HEK293 (cell line): ENCODE data around the gene MYH3.

Source experiments
- CTCF ChIA-PET: fragments of 350-600 bp; formaldehyde crosslinking; extraction: SDS; loops from one replicate; lab custom pipeline; 2021; ENCODE audit warnings: antibody characterized with exemption; lab: Yijun Ruan, JAX
- POLR2A ChIA-PET: fragments of 300-600 bp; formaldehyde crosslinking; extraction: SDS; loops from one replicate; lab custom pipeline; 2020; ENCODE audit warnings: antibody characterized with exemption, inconsistent platforms; lab: Yijun Ruan, JAX
- H3K27ac ChIP-seq: fragments of 200-500 bp; sonication (Bioruptor generic); 2 replicates; pipeline ENCODE4 v1.5.1; 2014; ENCODE audit warnings: low read depth, low read length, control low read depth, inconsistent platforms; ENCODE audit errors: extremely low read depth
- H3K36me3 ChIP-seq, 2 experiments: fragments of 200-500 bp in 1 of 2; sonication (Bioruptor generic) in 1 of 2; 1 replicate in 1 of 2; 2 replicates in 1 of 2; pipeline ENCODE4 v1.5.1; 2014 to 2017; ENCODE audit warnings: inconsistent platforms in 2 of 2, low read length in 2 of 2; ENCODE audit not compliant: control insufficient read depth in 2 of 2, insufficient read depth in 1 of 2
- H3K4me1 ChIP-seq: fragments of 200-500 bp; sonication (Bioruptor generic); 2 replicates; pipeline ENCODE4 v1.5.1; 2014; ENCODE audit warnings: mild to moderate bottlenecking, low read length, inconsistent platforms; ENCODE audit not compliant: control insufficient read depth, insufficient read depth
- H3K4me3 ChIP-seq: 2 replicates; pipeline ENCODE4 v1.5.1; 2011; ENCODE audit warnings: low read depth, mild to moderate bottlenecking, control low read depth, low read length, moderate library complexity
- H3K9me3 ChIP-seq: fragments of 200-500 bp; sonication (Bioruptor generic); 2 replicates; pipeline ENCODE4 v1.5.1; 2014; ENCODE audit warnings: low read depth, low read length, inconsistent platforms; ENCODE audit not compliant: control insufficient read depth, insufficient read depth
- BCL11B ChIP-seq: fragments of 450-650 bp; formaldehyde crosslinking; IDR thresholded peaks from 2 replicates; pipeline ENCODE4 v1.5.1; 2016; ENCODE audit warnings: low read depth, missing biosample characterization, missing genetic modification characterization
- KLF7 ChIP-seq: fragments of 450-650 bp; formaldehyde crosslinking; IDR thresholded peaks from 2 replicates; pipeline ENCODE4 v1.5.1; 2016; ENCODE audit warnings: missing biosample characterization, missing genetic modification characterization, borderline replicate concordance
- RBAK ChIP-seq: fragments of 450-650 bp; formaldehyde crosslinking; IDR thresholded peaks from 2 replicates; pipeline ENCODE4 v1.5.1; 2016; ENCODE audit warnings: missing biosample characterization, missing genetic modification characterization
- SCRT1 ChIP-seq: fragments of 450-650 bp; formaldehyde crosslinking; IDR thresholded peaks from 2 replicates; pipeline ENCODE4 v1.5.1; 2016; ENCODE audit warnings: missing biosample characterization, missing genetic modification characterization, borderline replicate concordance
- SCRT2 ChIP-seq: fragments of 450-650 bp; formaldehyde crosslinking; IDR thresholded peaks from 2 replicates; pipeline ENCODE4 v1.5.1; 2016; ENCODE audit warnings: missing biosample characterization, missing genetic modification characterization
- ZFHX2 ChIP-seq: fragments of 450-650 bp; formaldehyde crosslinking; conservative IDR thresholded peaks from 2 replicates; pipeline ENCODE4 v1.5.1; 2016; ENCODE audit warnings: missing biosample characterization, missing genetic modification characterization
- ZIC2 ChIP-seq: fragments of 450-650 bp; formaldehyde crosslinking; IDR thresholded peaks from 2 replicates; pipeline ENCODE4 v1.5.1; 2016; ENCODE audit warnings: missing biosample characterization, missing genetic modification characterization
- ZNF112 ChIP-seq: fragments of 450-650 bp; formaldehyde crosslinking; IDR thresholded peaks from 2 replicates; pipeline ENCODE4 v1.5.0; 2017; ENCODE audit warnings: missing biosample characterization, missing genetic modification characterization
- ZNF114 ChIP-seq: fragments of 450-650 bp; formaldehyde crosslinking; IDR thresholded peaks from 2 replicates; pipeline ENCODE4 v1.5.0; 2017; ENCODE audit warnings: missing biosample characterization, missing genetic modification characterization
- ZNF146 ChIP-seq: fragments of 450-650 bp; formaldehyde crosslinking; IDR thresholded peaks from 2 replicates; pipeline ENCODE4 v1.5.1; 2016; ENCODE audit warnings: missing biosample characterization, missing genetic modification characterization
- ZNF280C ChIP-seq: fragments of 450-650 bp; formaldehyde crosslinking; IDR thresholded peaks from 2 replicates; pipeline ENCODE4 v1.5.1; 2016; ENCODE audit warnings: missing biosample characterization, missing genetic modification characterization
- ZNF513 ChIP-seq: fragments of 450-650 bp; IDR thresholded peaks from 2 replicates; pipeline ENCODE4 v1.5.1; 2018; ENCODE audit warnings: missing biosample characterization, missing genetic modification characterization
- ZNF518A ChIP-seq: fragments of 450-650 bp; formaldehyde crosslinking; conservative IDR thresholded peaks from 2 replicates; pipeline ENCODE4 v1.5.1; 2016; ENCODE audit warnings: low read depth, missing biosample characterization, missing genetic modification characterization
- ZNF558 ChIP-seq: fragments of 450-650 bp; formaldehyde crosslinking; IDR thresholded peaks from 2 replicates; pipeline ENCODE4 v1.5.1; 2016; ENCODE audit warnings: missing biosample characterization, missing genetic modification characterization
- ZNF658 ChIP-seq: fragments of 450-650 bp; formaldehyde crosslinking; IDR thresholded peaks from 2 replicates; pipeline ENCODE4; 2016; ENCODE audit warnings: missing biosample characterization, missing genetic modification characterization
- TF ChIP-seq, protein P1 (sequence below): fragments of 450-650 bp; formaldehyde crosslinking; IDR thresholded peaks from 2 replicates; pipeline ENCODE4 v1.5.1; 2016; ENCODE audit warnings: missing biosample characterization, missing genetic modification characterization, low read depth
- TF ChIP-seq, protein P2 (sequence below): fragments of 450-650 bp; formaldehyde crosslinking; IDR thresholded peaks from 2 replicates; pipeline ENCODE4 v1.5.1; 2016; ENCODE audit warnings: missing biosample characterization, missing genetic modification characterization

Gene MYH3

GRCh38 chr17:10657148-10657547 lies at the start of gene MYH3:
MYH3 (minus strand) TSS chr17:10657309; CDS start chr17:10655064, 2,245 bp downstream.
- ChIA-PET POLR2A (no interaction called here), CTCF (interaction anchor here (1.1 to 3.8 kb wide), 4 partner anchors 11 to 116 kb away, joined by 3 to 22 read pairs (median 5); no protein-coding TSS in a partner anchor)
- Histone ChIP-seq H3K27ac (no peak within 1 kb of the TSS), H3K4me1 (no peaks in the 10 kb centered on the region), H3K9me3 (no peaks in the 10 kb centered on the region), H3K36me3 (peaks cover 0 to 6% of the 10 kb centered on the region in 2 experiments; a peak in 1 of 3 replicates), H3K4me3 (no peak within 1 kb of the TSS)
- TF ChIP-seq RBAK (tag by site-specific recombination) (no peak), ZNF280C (tag by site-specific recombination) (no peak), ZNF558 (no peak), SCRT1 (no peak), SCRT2 (tag by site-specific recombination) (no peak), ZIC2 (tag by site-specific recombination) (peak; percentile 52), ZNF518A (tag by site-specific recombination) (no peak), ZNF112 (no peak), ZNF114 (tag by site-specific recombination) (no peak), ZNF513 (tag by site-specific recombination) (no peak), BCL11B (no peak), ZFHX2 (peak; percentile 47), KLF7 (tag by site-specific recombination) (no peak), ZNF658 (tag by site-specific recombination) (no peak), ZNF146 (tag by site-specific recombination) (no peak)
- TF ChIP-seq, protein P1, sequence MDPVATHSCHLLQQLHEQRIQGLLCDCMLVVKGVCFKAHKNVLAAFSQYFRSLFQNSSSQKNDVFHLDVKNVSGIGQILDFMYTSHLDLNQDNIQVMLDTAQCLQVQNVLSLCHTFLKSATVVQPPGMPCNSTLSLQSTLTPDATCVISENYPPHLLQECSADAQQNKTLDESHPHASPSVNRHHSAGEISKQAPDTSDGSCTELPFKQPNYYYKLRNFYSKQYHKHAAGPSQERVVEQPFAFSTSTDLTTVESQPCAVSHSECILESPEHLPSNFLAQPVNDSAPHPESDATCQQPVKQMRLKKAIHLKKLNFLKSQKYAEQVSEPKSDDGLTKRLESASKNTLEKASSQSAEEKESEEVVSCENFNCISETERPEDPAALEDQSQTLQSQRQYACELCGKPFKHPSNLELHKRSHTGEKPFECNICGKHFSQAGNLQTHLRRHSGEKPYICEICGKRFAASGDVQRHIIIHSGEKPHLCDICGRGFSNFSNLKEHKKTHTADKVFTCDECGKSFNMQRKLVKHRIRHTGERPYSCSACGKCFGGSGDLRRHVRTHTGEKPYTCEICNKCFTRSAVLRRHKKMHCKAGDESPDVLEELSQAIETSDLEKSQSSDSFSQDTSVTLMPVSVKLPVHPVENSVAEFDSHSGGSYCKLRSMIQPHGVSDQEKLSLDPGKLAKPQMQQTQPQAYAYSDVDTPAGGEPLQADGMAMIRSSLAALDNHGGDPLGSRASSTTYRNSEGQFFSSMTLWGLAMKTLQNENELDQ (tag by site-specific recombination) = no peak
- TF ChIP-seq, protein P2, sequence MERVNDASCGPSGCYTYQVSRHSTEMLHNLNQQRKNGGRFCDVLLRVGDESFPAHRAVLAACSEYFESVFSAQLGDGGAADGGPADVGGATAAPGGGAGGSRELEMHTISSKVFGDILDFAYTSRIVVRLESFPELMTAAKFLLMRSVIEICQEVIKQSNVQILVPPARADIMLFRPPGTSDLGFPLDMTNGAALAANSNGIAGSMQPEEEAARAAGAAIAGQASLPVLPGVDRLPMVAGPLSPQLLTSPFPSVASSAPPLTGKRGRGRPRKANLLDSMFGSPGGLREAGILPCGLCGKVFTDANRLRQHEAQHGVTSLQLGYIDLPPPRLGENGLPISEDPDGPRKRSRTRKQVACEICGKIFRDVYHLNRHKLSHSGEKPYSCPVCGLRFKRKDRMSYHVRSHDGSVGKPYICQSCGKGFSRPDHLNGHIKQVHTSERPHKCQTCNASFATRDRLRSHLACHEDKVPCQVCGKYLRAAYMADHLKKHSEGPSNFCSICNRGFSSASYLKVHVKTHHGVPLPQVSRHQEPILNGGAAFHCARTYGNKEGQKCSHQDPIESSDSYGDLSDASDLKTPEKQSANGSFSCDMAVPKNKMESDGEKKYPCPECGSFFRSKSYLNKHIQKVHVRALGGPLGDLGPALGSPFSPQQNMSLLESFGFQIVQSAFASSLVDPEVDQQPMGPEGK = no peak
